Adrenal gland (tissue), 5 donors: Measurements from ENCODE around the gene NLRP9.

Experiments used
- POLR2A ChIP-seq, 2 donors: fragments of 450-650 bp; IDR thresholded peaks; one replicate each; pipeline ENCODE4 v1.6.1; 2017; ENCODE audit warnings: antibody characterized with exemption in 2 of 2, mild to moderate bottlenecking in 2 of 2, moderate library complexity in 1 of 2
- TF ChIP-seq, protein P1 (sequence below), 6 experiments: fragments of 450-650 bp in 4 of 6; fragments of 200-600 bp in 2 of 6; sonication (generic) in 1 of 6; IDR thresholded peaks; 1 replicate in 5 of 6; 2 replicates in 1 of 6; pipeline versions ENCODE4 v1.5.1 to v1.8.0; 2016 to 2021; ENCODE audit warnings: antibody characterized with exemption in 6 of 6, mild to moderate bottlenecking in 2 of 6, moderate library complexity in 1 of 6
- donor health status: DM: no; HTN: no; CAD: no.

DNA sequence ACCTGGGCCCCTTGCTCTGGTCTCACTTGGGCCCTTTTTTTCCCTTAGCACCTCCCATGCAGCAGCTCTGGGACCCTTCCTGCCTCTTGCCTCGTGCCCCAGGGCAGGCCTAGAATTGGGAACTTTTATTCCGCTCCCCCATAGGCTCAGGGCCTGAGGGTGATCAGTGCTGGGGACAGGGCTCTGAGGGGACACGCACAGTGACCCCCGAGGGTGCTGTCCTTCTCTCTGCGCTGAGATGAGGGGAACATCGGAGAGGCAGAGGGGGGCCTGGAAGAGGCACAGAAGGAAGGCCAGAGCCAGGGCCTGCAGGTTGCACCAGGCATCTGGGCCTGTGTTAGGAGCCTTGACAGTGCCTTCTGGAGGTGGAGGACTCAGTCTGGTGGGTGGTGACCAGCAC lies 52.4 kb downstream of the NLRP9 start:
- TF ChIP-seq, protein P1, sequence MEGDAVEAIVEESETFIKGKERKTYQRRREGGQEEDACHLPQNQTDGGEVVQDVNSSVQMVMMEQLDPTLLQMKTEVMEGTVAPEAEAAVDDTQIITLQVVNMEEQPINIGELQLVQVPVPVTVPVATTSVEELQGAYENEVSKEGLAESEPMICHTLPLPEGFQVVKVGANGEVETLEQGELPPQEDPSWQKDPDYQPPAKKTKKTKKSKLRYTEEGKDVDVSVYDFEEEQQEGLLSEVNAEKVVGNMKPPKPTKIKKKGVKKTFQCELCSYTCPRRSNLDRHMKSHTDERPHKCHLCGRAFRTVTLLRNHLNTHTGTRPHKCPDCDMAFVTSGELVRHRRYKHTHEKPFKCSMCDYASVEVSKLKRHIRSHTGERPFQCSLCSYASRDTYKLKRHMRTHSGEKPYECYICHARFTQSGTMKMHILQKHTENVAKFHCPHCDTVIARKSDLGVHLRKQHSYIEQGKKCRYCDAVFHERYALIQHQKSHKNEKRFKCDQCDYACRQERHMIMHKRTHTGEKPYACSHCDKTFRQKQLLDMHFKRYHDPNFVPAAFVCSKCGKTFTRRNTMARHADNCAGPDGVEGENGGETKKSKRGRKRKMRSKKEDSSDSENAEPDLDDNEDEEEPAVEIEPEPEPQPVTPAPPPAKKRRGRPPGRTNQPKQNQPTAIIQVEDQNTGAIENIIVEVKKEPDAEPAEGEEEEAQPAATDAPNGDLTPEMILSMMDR (IDR thresholded peaks at IDR 0.05), result no peak
- no peak for TF ChIP-seq POLR2A (IDR thresholded peaks at IDR 0.05)
